ENCODE results near the gene FSCN2. TPM values are rescaled to one million over a fixed set of nuclear protein-coding genes. Genes with fewer than 3 reads are reported as not detected.
"Not testable (repeated sequence)": the region's sequence is repeated elsewhere in the genome, so short reads cannot be mapped to it uniquely, and the experiment has no call there.

The FSCN2 gene
- total and polyA plus RNA-seq, 2 donors = 0.43 to 0.69 TPM

GRCh38 chr17:81578561-81579225, 50.5 kb downstream of the FSCN2 start:
- 96% methylated on average over 6 of the region's 6 CpGs for WGBS
- no peak for DNase-seq (ENCODE audit: extremely low spot score)
- H3K4me1 ChIP-seq (ENCODE audit: insufficient read depth) = no peaks in the 10 kb centered on the region
- H3K27ac ChIP-seq (ENCODE audit: low read depth) = no peak overlapping the region
- peaks cover 3% of the 10 kb centered on the region for H3K36me3 ChIP-seq (ENCODE audit: insufficient read depth)
- H3K4me3 ChIP-seq (ENCODE audit: low read depth, low read length) = no peak overlapping the region

- Histone ChIP-seq H3K4me3 (ENCODE audit: low read depth, low read length) (no peak overlapping the region), H3K27ac (ENCODE audit: low read depth) (no peak overlapping the region), H3K36me3 (ENCODE audit: insufficient read depth) (peaks cover 3% of the 10 kb centered on the region), H3K4me1 (ENCODE audit: insufficient read depth) (no peaks in the 10 kb centered on the region)
- DNase-seq (ENCODE audit: extremely low spot score) = no peak
- 84% methylated on average over 6 of the region's 6 CpGs for WGBS
Observed at GRCh38 chr17:81579298-81579697, 51.1 kb downstream of the FSCN2 start.

GRCh38 chr17:81579821-81580321, 51.7 kb downstream of the FSCN2 start:
- H3K36me3 ChIP-seq (ENCODE audit: insufficient read depth) = peaks cover 3% of the 10 kb centered on the region
- no peak overlapping the region for H3K27ac ChIP-seq (ENCODE audit: low read depth)
- H3K4me3 ChIP-seq (ENCODE audit: low read depth, low read length) = no peak overlapping the region
- no peak for DNase-seq (ENCODE audit: extremely low spot score)
- H3K4me1 ChIP-seq (ENCODE audit: insufficient read depth) = no peaks in the 10 kb centered on the region
- WGBS = 92% methylated on average over 10 of the region's 10 CpGs

- Histone ChIP-seq H3K36me3 (ENCODE audit: insufficient read depth) (peaks cover 3% of the 10 kb centered on the region), H3K4me3 (ENCODE audit: low read depth, low read length) (no peak overlapping the region), H3K27ac (ENCODE audit: low read depth) (no peak overlapping the region), H3K4me1 (ENCODE audit: insufficient read depth) (no peaks in the 10 kb centered on the region)
- no peak for DNase-seq (ENCODE audit: extremely low spot score)
- 94% methylated on average over 6 of the region's 6 CpGs for WGBS
Observed at GRCh38 chr17:81580481-81580880, 52.3 kb downstream of the FSCN2 start.

GRCh38 chr17:81581758-81582157, 53.6 kb downstream of the FSCN2 start:
- WGBS = 92% methylated on average over 8 of the region's 8 CpGs
- Histone ChIP-seq H3K4me1 (ENCODE audit: insufficient read depth) (no peaks in the 10 kb centered on the region), H3K36me3 (ENCODE audit: insufficient read depth) (peaks cover 3% of the 10 kb centered on the region), H3K27ac (ENCODE audit: low read depth) (no peak overlapping the region), H3K4me3 (ENCODE audit: low read depth, low read length) (no peak overlapping the region)
- no peak for DNase-seq (ENCODE audit: extremely low spot score)

GRCh38 chr17:81582341-81582740, 54.2 kb downstream of the FSCN2 start:
- peaks cover 3% of the 10 kb centered on the region for H3K36me3 ChIP-seq (ENCODE audit: insufficient read depth)
- DNase-seq (ENCODE audit: extremely low spot score) = no peak
- no peaks in the 10 kb centered on the region for H3K4me1 ChIP-seq (ENCODE audit: insufficient read depth)
- no peak overlapping the region for H3K27ac ChIP-seq (ENCODE audit: low read depth)
- WGBS = 83% methylated on average over 5 of the region's 5 CpGs
- no peak overlapping the region for H3K4me3 ChIP-seq (ENCODE audit: low read depth, low read length)

- peaks cover 3% of the 10 kb centered on the region for H3K36me3 ChIP-seq (ENCODE audit: insufficient read depth)
- no peak overlapping the region for H3K27ac ChIP-seq (ENCODE audit: low read depth)
- no peaks in the 10 kb centered on the region for H3K4me1 ChIP-seq (ENCODE audit: insufficient read depth)
- DNase-seq (ENCODE audit: extremely low spot score) = no peak
- no peak overlapping the region for H3K4me3 ChIP-seq (ENCODE audit: low read depth, low read length)
- WGBS = 86% methylated on average over 12 of the region's 12 CpGs
Observed at GRCh38 chr17:81582749-81583148, 54.6 kb downstream of the FSCN2 start.

- H3K27ac ChIP-seq (ENCODE audit: low read depth) = no peak overlapping the region
- WGBS = 77% methylated on average over 6 of the region's 6 CpGs
- peaks cover 3% of the 10 kb centered on the region for H3K36me3 ChIP-seq (ENCODE audit: insufficient read depth)
- no peaks in the 10 kb centered on the region for H3K4me1 ChIP-seq (ENCODE audit: insufficient read depth)
- no peak for DNase-seq (ENCODE audit: extremely low spot score)
- no peak overlapping the region for H3K4me3 ChIP-seq (ENCODE audit: low read depth, low read length)
Observed at GRCh38 chr17:81583589-81584342, 55.6 kb downstream of the FSCN2 start.

GRCh38 chr17:81584771-81585170, 56.6 kb downstream of the FSCN2 start:
- 90% methylated on average over 14 of the region's 14 CpGs for WGBS
- not testable (repeated sequence) for H3K27ac ChIP-seq (ENCODE audit: low read depth); H3K4me3 ChIP-seq (ENCODE audit: low read depth, low read length); DNase-seq (ENCODE audit: extremely low spot score); H3K36me3 ChIP-seq (ENCODE audit: insufficient read depth); H3K4me1 ChIP-seq (ENCODE audit: insufficient read depth)

- Histone ChIP-seq H3K4me3 (ENCODE audit: low read depth, low read length) (no peak overlapping the region), H3K36me3 (ENCODE audit: insufficient read depth) (peaks cover 6% of the 10 kb centered on the region)
Observed at GRCh38 chr17:81586096-81586495, 57.9 kb downstream of the FSCN2 start.

More at GRCh38 chr17:81586096-81586495, 57.9 kb downstream of the FSCN2 start:
- Histone ChIP-seq H3K4me1 (ENCODE audit: insufficient read depth) (no peaks in the 10 kb centered on the region), H3K27ac (ENCODE audit: low read depth) (no peak overlapping the region)
- DNase-seq (ENCODE audit: extremely low spot score) = no peak
- 83% methylated on average over 4 of the region's 4 CpGs for WGBS

Small RNA genes within 50 kb of the gene (small RNA-seq; reads per million reads assigned to genes)
- gene RF00019 = not detected

Other genes with a start within 250 kb of the FSCN2 start
- gene SLC38A10, start 233.1 kb upstream of the FSCN2 start, total RNA-seq = 28.5 TPM
- gene SLC38A10, start 233.1 kb upstream of the FSCN2 start, polyA plus RNA-seq = 82.3 TPM
- gene BAHCC1, start 132.9 kb upstream of the FSCN2 start, total RNA-seq = 10.1 TPM
- 15.9 TPM for gene BAHCC1, start 132.9 kb upstream of the FSCN2 start, polyA plus RNA-seq
- gene ACTG1, start 15.6 kb upstream of the FSCN2 start, total RNA-seq = 2,267 TPM
- gene ACTG1, start 15.6 kb upstream of the FSCN2 start, polyA plus RNA-seq = 2,840 TPM
- 14.0 TPM for gene FAAP100, start 24.0 kb downstream of the FSCN2 start, total RNA-seq
- gene FAAP100, start 24.0 kb downstream of the FSCN2 start, polyA plus RNA-seq = 21.0 TPM
- gene NPLOC4, start 108.7 kb downstream of the FSCN2 start, total RNA-seq = 36.5 TPM
- 45.3 TPM for gene NPLOC4, start 108.7 kb downstream of the FSCN2 start, polyA plus RNA-seq
- gene TSPAN10, start 108.8 kb downstream of the FSCN2 start, total RNA-seq = 1.2 TPM
- gene TSPAN10, start 108.8 kb downstream of the FSCN2 start, polyA plus RNA-seq = 0.65 TPM
- gene PDE6G, start 128.2 kb downstream of the FSCN2 start, total RNA-seq = not detected
- gene PDE6G, start 128.2 kb downstream of the FSCN2 start, polyA plus RNA-seq = 1.2 TPM
- gene OXLD1, start 138.2 kb downstream of the FSCN2 start, total RNA-seq = 7.5 TPM
- gene OXLD1, start 138.2 kb downstream of the FSCN2 start, polyA plus RNA-seq = 47.9 TPM
- gene CCDC137, start 138.4 kb downstream of the FSCN2 start, total RNA-seq = 4.3 TPM
- gene CCDC137, start 138.4 kb downstream of the FSCN2 start, polyA plus RNA-seq = 15.9 TPM
- 19.7 TPM for gene ARL16, start 155.4 kb downstream of the FSCN2 start, total RNA-seq
- gene ARL16, start 155.4 kb downstream of the FSCN2 start, polyA plus RNA-seq = 47.0 TPM
- 36.1 TPM for gene HGS, start 155.6 kb downstream of the FSCN2 start, total RNA-seq
- 92.7 TPM for gene HGS, start 155.6 kb downstream of the FSCN2 start, polyA plus RNA-seq
- 3.3 TPM for gene MRPL12, start 175.0 kb downstream of the FSCN2 start, total RNA-seq
- gene MRPL12, start 175.0 kb downstream of the FSCN2 start, polyA plus RNA-seq = 81.3 TPM
- gene SLC25A10, start 183.9 kb downstream of the FSCN2 start, total RNA-seq = 5.7 TPM
- gene SLC25A10, start 183.9 kb downstream of the FSCN2 start, polyA plus RNA-seq = 12.6 TPM

Measured in urinary bladder (tissue), 4 donors.